Measurements from ENCODE around the gene TSEN15.
A peak's percentile ranks its signal among the peaks of the same experiment; 100 is the strongest.
"Not testable (repeated sequence)": the region's sequence is repeated elsewhere in the genome, so short reads cannot be mapped to it uniquely, and the experiment has no call there.

TSEN15 gene

GRCh38 chr1:184078564-184079249, 27.2 kb downstream of the TSEN15 start:
- ATAC-seq (replicated peaks) (no peak), DNase-seq (no peak)
- H3K4me1 Mint-ChIP-seq: no peaks in the 10 kb centered on the region
- no peaks in the 10 kb centered on the region for H3K27me3 Mint-ChIP-seq
- peaks cover 7 to 15% of the 10 kb centered on the region in 2 donors for H3K36me3 Mint-ChIP-seq
- H3K27ac Mint-ChIP-seq: no peak overlapping the region
- H3K4me3 Mint-ChIP-seq: no peak overlapping the region
- H3K9me3 Mint-ChIP-seq: peaks cover 0 to 1% of the 10 kb centered on the region in 2 donors

GRCh38 chr1:184080309-184080708, 28.8 kb downstream of the TSEN15 start:
- Mint-ChIP-seq H3K27ac (no peak overlapping the region), H3K27me3 (no peaks in the 10 kb centered on the region), H3K9me3 (peaks cover 0 to 1% of the 10 kb centered on the region in 2 donors), H3K4me3 (no peak overlapping the region), H3K36me3 (peaks cover 13 to 26% of the 10 kb centered on the region in 2 donors), H3K4me1 (no peaks in the 10 kb centered on the region)
- no peak for DNase-seq
- ATAC-seq (replicated peaks): no peak

- Mint-ChIP-seq H3K27me3 (no peaks in the 10 kb centered on the region), H3K36me3 (peaks cover 20 to 32% of the 10 kb centered on the region in 2 donors), H3K27ac (no peak overlapping the region), H3K4me3 (no peak overlapping the region), H3K9me3 (no peaks in the 10 kb centered on the region), H3K4me1 (no peaks in the 10 kb centered on the region)
- DNase-seq: no peak
- no peak for ATAC-seq (replicated peaks)
Measured at GRCh38 chr1:184082541-184083415, 31.2 kb downstream of the TSEN15 start.

DNA sequence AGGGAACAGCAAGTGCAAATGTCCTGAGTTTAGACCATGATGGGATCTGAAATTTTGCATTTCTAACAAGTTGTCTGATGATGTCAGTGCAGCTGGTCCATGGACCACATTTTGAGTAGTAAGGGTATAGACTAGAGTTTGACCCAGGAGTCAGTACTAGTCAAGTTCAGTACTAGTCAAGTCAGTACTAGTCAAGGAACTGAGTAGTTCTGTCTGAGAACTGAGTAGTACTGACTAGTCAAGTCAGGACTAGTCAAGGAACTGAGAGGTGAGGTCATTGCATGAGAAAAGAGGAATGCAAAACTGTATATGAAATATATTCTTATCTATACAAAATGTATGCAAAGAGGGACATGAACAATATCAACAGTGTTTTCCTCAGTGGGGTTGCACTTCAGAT, 34.1 kb downstream of the TSEN15 start:
- Mint-ChIP-seq H3K9me3 (no peaks in the 10 kb centered on the region), H3K27me3 (no peaks in the 10 kb centered on the region), H3K27ac (no peak overlapping the region), H3K4me1 (no peaks in the 10 kb centered on the region), H3K4me3 (no peak overlapping the region), H3K36me3 (peaks cover 23 to 36% of the 10 kb centered on the region in 2 donors)
- ATAC-seq (replicated peaks) (no peak), DNase-seq (no peak)

- Mint-ChIP-seq H3K4me3 (no peak overlapping the region), H3K27me3 (no peaks in the 10 kb centered on the region), H3K4me1 (no peaks in the 10 kb centered on the region), H3K9me3 (no peaks in the 10 kb centered on the region), H3K36me3 (peaks cover 23 to 29% of the 10 kb centered on the region in 2 donors), H3K27ac (no peak overlapping the region)
- DNase-seq (no peak), ATAC-seq (replicated peaks) (no peak)
Measured at GRCh38 chr1:184088037-184088436, 36.5 kb downstream of the TSEN15 start.

GRCh38 chr1:184093071-184093470, 41.5 kb downstream of the TSEN15 start:
- H3K27ac Mint-ChIP-seq: no peak overlapping the region
- H3K9me3 Mint-ChIP-seq: no peaks in the 10 kb centered on the region
- no peak overlapping the region for H3K4me3 Mint-ChIP-seq
- no peak for DNase-seq
- H3K4me1 Mint-ChIP-seq: no peaks in the 10 kb centered on the region
- ATAC-seq (replicated peaks): no peak
- H3K27me3 Mint-ChIP-seq: no peaks in the 10 kb centered on the region
- H3K36me3 Mint-ChIP-seq: peaks cover 6 to 28% of the 10 kb centered on the region in 2 donors

DNA sequence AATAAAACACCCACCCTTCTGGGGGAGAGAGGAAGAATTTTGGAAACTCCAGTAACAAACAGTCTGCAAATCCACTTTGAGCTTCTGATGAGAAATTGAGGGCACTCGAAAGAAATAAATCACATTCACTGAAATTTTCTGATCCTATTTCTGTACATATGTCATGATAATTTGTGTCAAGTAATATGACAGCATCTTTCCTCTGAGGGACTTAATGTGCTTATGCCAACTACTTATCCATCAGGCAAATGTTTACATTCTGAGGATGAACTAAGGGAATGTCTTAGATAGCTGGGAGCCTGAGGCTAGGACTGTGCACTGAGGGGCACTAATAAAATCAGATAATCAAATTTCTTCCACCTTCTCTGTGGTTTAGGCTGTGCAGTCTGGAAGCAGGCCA, 44.5 kb downstream of the TSEN15 start:
- Mint-ChIP-seq H3K4me1 (no peaks in the 10 kb centered on the region), H3K4me3 (no peak overlapping the region), H3K9me3 (no peaks in the 10 kb centered on the region), H3K36me3 (peaks cover 4 to 29% of the 10 kb centered on the region in 2 donors), H3K27ac (no peak overlapping the region), H3K27me3 (no peaks in the 10 kb centered on the region)
- DNase-seq (no peak), ATAC-seq (replicated peaks) (no peak)

DNA sequence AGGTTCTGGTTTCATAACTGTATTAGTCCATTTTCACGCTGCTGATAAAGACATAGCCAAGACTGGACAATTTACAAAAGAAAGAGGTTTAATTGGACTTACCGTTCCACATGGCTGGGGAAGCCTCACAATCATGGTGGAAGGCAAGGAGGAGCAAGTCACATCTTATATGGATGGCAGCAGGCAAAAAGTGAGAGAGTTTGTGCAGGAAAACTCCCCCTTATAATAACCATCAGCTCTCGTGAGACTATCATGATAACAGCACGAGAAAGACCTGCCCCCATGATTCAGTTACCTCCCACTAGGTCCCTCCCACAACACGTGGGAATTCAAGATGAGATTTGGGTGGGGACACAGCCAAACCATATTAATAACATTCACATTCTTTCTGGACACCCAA, 45.0 kb downstream of the TSEN15 start:
- H3K27ac Mint-ChIP-seq; H3K4me1 Mint-ChIP-seq; ATAC-seq (replicated peaks); H3K27me3 Mint-ChIP-seq; H3K9me3 Mint-ChIP-seq; DNase-seq; H3K4me3 Mint-ChIP-seq: not testable (repeated sequence)
- peaks cover 4 to 29% of the 10 kb centered on the region in 2 donors for H3K36me3 Mint-ChIP-seq

- no peak for ATAC-seq (replicated peaks)
- Mint-ChIP-seq H3K4me1 (no peaks in the 10 kb centered on the region), H3K4me3 (no peak overlapping the region), H3K27ac (no peak overlapping the region), H3K36me3 (peaks cover 24 to 42% of the 10 kb centered on the region in 2 donors), H3K27me3 (no peaks in the 10 kb centered on the region), H3K9me3 (peaks cover 8 to 11% of the 10 kb centered on the region in 2 donors)
- no peak for DNase-seq
Measured at GRCh38 chr1:184101141-184101540, 49.6 kb downstream of the TSEN15 start.

DNA sequence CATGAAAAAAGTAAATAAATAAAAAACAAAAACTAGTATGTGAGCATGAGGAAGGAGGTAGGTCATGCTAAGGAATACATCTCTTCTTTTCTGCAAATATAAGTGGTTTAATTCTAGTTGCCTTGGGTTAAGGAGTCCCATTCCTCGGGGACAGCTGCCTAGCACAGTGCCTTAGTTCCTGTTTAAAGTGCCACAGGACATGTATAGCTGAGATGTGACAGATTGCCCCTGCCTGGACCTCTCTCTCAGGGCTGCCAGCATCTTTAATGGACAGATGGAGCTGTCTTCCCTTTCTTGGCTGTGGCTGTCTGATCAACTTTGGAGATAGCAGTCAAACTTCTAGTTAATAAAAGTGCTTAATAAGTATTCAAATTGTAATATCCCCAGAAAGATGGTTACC, 50.0 kb downstream of the TSEN15 start:
- H3K4me3 Mint-ChIP-seq: no peak overlapping the region
- peaks cover 12 to 14% of the 10 kb centered on the region in 2 donors for H3K9me3 Mint-ChIP-seq
- DNase-seq (no peak), ATAC-seq (replicated peaks) (no peak)
- H3K36me3 Mint-ChIP-seq: peaks cover 23 to 42% of the 10 kb centered on the region in 2 donors
- no peaks in the 10 kb centered on the region for H3K27me3 Mint-ChIP-seq
- no peak overlapping the region for H3K27ac Mint-ChIP-seq
- H3K4me1 Mint-ChIP-seq: no peaks in the 10 kb centered on the region

- Mint-ChIP-seq H3K27me3 (no peaks in the 10 kb centered on the region), H3K4me3 (no peak overlapping the region), H3K4me1 (peaks cover 7 to 9% of the 10 kb centered on the region in 2 donors), H3K27ac (no peak overlapping the region), H3K9me3 (peaks cover 5 to 14% of the 10 kb centered on the region in 2 donors), H3K36me3 (peaks cover 20 to 32% of the 10 kb centered on the region in 2 donors)
- DNase-seq: no peak
- peak in 1 of 2 donors; percentile 55 for ATAC-seq (replicated peaks)
Measured at GRCh38 chr1:184110272-184111204, 59.0 kb downstream of the TSEN15 start.

DNA sequence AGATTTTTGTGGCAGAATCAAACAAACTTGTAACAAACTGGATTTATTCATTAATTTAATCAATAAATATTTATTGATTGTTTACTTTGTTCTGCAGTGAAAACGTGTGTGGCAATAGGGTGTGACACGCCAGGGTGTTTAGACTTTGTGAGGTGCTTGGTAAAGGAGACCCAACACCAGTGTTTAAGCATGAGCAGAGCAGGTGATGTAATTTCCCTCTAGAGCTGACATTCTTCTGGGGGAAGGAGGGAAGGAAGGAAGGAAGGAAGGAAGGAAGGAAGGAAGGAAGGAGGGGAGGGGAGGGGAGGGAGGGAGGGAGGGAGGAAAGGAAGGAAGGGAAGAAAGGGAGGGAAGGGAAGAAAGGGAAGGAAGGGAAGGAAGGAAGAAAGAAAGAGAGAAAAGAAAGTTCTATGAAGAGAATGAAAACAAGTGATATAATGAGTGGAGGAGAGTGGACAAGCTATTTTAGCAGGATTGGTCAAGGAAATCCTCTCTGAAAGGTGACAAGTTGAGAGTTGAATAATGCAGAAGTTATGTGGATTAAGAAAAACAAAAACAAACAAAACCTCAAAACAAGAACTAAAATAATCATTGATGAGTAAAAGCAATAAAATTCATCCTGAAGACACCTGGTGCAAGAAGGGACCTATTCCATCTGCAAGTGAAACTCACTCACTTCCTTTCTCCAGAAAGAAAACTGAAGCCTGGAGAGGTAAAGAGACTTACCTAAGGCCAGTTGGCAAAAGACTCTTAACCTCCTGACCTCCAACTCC, 60.8 kb downstream of the TSEN15 start:
- H3K27ac Mint-ChIP-seq: no peak overlapping the region
- peaks cover 4 to 16% of the 10 kb centered on the region in 2 donors for H3K36me3 Mint-ChIP-seq
- no peaks in the 10 kb centered on the region for H3K27me3 Mint-ChIP-seq
- no peak for DNase-seq
- no peak for ATAC-seq (replicated peaks)
- H3K4me1 Mint-ChIP-seq: peaks cover 7 to 9% of the 10 kb centered on the region in 2 donors
- no peak overlapping the region for H3K4me3 Mint-ChIP-seq
- peaks cover 0 to 4% of the 10 kb centered on the region in 2 donors for H3K9me3 Mint-ChIP-seq

GRCh38 chr1:184113251-184113650, 61.7 kb downstream of the TSEN15 start:
- DNase-seq (no peak), ATAC-seq (replicated peaks) (no peak)
- H3K36me3 Mint-ChIP-seq: peaks cover 3 to 12% of the 10 kb centered on the region in 2 donors
- peaks cover 0 to 1% of the 10 kb centered on the region in 2 donors for H3K9me3 Mint-ChIP-seq
- peaks cover 7 to 9% of the 10 kb centered on the region in 2 donors for H3K4me1 Mint-ChIP-seq
- H3K27me3 Mint-ChIP-seq: no peaks in the 10 kb centered on the region
- H3K4me3 Mint-ChIP-seq: no peak overlapping the region
- H3K27ac Mint-ChIP-seq: no peak overlapping the region
